Gastroesophageal sphincter (tissue), 4 donors: ENCODE results near the gene CCDC187. TPM values are rescaled to one million over a fixed set of nuclear protein-coding genes. Genes with fewer than 3 reads are reported as not detected.
A peak's percentile ranks its signal among the peaks of the same experiment; 100 is the strongest.

Experiments
- ATAC-seq: fragments of 150-250 bp; one replicate; pipeline ENCODE4 v1.9.1; 2016; ENCODE audit warnings: mild to moderate bottlenecking, moderate library complexity
- H3K27ac ChIP-seq, 4 donors: fragments of 200-600 bp; sonication (generic) in 3 of 4; 1 replicate in 3 of 4; 2 replicates in 1 of 4; pipeline ENCODE4 v1.5.1; 2016 to 2019
- H3K27me3 ChIP-seq: fragments of 200-600 bp; sonication (generic); one replicate; pipeline ENCODE4 v1.5.1; 2019
- H3K36me3 ChIP-seq, 2 donors: fragments of 200-600 bp; sonication (generic); one replicate each; pipeline ENCODE4 v1.5.1; 2019; ENCODE audit warnings: control low read depth in 1 of 2
- H3K4me1 ChIP-seq, 3 donors: fragments of 200-600 bp; sonication (generic); 1 replicate in 2 of 3; 2 replicates in 1 of 3; pipeline ENCODE4 v1.5.1; 2016 to 2019; ENCODE audit warnings: control low read depth in 2 of 3
- H3K4me3 ChIP-seq, 2 donors: fragments of 200-600 bp; sonication (generic); one replicate each; pipeline ENCODE4 v1.5.1; 2019; ENCODE audit warnings: mild to moderate bottlenecking in 1 of 2, moderate library complexity in 1 of 2
- H3K9me3 ChIP-seq, 3 donors: fragments of 200-600 bp; sonication (generic); one replicate each; pipeline ENCODE4 v1.5.1; 2017 to 2019; ENCODE audit warnings: control low read depth in 2 of 3
- EP300 ChIP-seq: sonication (generic); formaldehyde crosslinking; IDR thresholded peaks from one replicate; pipeline ENCODE4 v1.6.1; 2017; ENCODE audit warnings: antibody characterized with exemption, mild to moderate bottlenecking
- POLR2A ChIP-seq, 2 donors: fragments of 450-650 bp; IDR thresholded peaks; one replicate each; pipeline ENCODE4 v1.6.1; 2017; ENCODE audit warnings: antibody characterized with exemption in 2 of 2, mild to moderate bottlenecking in 2 of 2, moderate library complexity in 1 of 2
- POLR2AphosphoS5 ChIP-seq: sonication (generic); formaldehyde crosslinking; IDR thresholded peaks from one replicate; pipeline ENCODE4 v1.6.1; 2017; ENCODE audit warnings: antibody characterized with exemption
- WGBS, 2 donors: methylation state at CpG; one replicate each; pipeline ENCODE4 v1.1.5; 2018; ENCODE audit warnings: low coverage in 1 of 2; 5-methylcytosine and 5-hydroxymethylcytosine counted together
- total RNA-seq, 4 donors: library from RNA; depleted of rRNA; stranded (reverse); fragments of >200 nt; gene quantifications; one replicate each; pipeline ENCODE4 v1.1.0, GENCODE V29; 2016
- TF ChIP-seq, protein P1 (sequence below), 4 experiments: fragments of 200-600 bp in 2 of 4; fragments of 450-650 bp in 2 of 4; sonication (generic) in 1 of 4; IDR thresholded peaks; one replicate each; pipeline ENCODE4 v1.5.1; 2017 to 2019; ENCODE audit warnings: antibody characterized with exemption in 4 of 4, mild to moderate bottlenecking in 2 of 4, moderate library complexity in 2 of 4

Gene CCDC187
- total RNA-seq, 4 donors from 2014 or later = not detected

GRCh38 chr9:136327304-136327974 lies 23.5 kb upstream of the CCDC187 start, which contains the start of gene GPSM1:
TSS of gene GPSM1 (plus strand) at chr9:136327539. CDS start at chr9:136327696, 157 bp downstream.
- Histone ChIP-seq H3K36me3 (no peaks in the 10 kb centered on the region), H3K4me3 (peak within 1 kb of the TSS; percentile 60 to 86), H3K9me3 (no peaks in the 10 kb centered on the region), H3K4me1 (peaks cover 0 to 52% (median 26%) of the 10 kb centered on the region in 3 donors), H3K27me3 (no peaks in the 10 kb centered on the region), H3K27ac (peak within 1 kb of the TSS; percentile 2 to 87 (median 84))
- ATAC-seq = peak; percentile 76
- WGBS, 2 donors = no CpG with 5 or more reads among the region's 88 CpGs
- peak; percentile 71 for TF ChIP-seq POLR2AphosphoS5
- peak in 1 of 2 donors; percentile 66 for TF ChIP-seq POLR2A (IDR thresholded peaks at IDR 0.05)
- TF ChIP-seq, protein P1, sequence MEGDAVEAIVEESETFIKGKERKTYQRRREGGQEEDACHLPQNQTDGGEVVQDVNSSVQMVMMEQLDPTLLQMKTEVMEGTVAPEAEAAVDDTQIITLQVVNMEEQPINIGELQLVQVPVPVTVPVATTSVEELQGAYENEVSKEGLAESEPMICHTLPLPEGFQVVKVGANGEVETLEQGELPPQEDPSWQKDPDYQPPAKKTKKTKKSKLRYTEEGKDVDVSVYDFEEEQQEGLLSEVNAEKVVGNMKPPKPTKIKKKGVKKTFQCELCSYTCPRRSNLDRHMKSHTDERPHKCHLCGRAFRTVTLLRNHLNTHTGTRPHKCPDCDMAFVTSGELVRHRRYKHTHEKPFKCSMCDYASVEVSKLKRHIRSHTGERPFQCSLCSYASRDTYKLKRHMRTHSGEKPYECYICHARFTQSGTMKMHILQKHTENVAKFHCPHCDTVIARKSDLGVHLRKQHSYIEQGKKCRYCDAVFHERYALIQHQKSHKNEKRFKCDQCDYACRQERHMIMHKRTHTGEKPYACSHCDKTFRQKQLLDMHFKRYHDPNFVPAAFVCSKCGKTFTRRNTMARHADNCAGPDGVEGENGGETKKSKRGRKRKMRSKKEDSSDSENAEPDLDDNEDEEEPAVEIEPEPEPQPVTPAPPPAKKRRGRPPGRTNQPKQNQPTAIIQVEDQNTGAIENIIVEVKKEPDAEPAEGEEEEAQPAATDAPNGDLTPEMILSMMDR (IDR thresholded peaks at IDR 0.05) = peak in 1 of 4 experiments; percentile 43
- TF ChIP-seq EP300 = no peak

- H3K36me3 ChIP-seq = no peaks in the 10 kb centered on the region
- WGBS, 2 donors = 0 to 33% methylated on average over 2 to 3 of the region's 17 CpGs
- H3K27ac ChIP-seq = peak overlapping the region; percentile 2 to 87 (median 84)
- peaks cover 0 to 52% (median 26%) of the 10 kb centered on the region in 3 donors for H3K4me1 ChIP-seq
- no peaks in the 10 kb centered on the region for H3K27me3 ChIP-seq
- TF ChIP-seq POLR2A (IDR thresholded peaks at IDR 0.05) (no peak), EP300 (no peak), POLR2AphosphoS5 (no peak)
- TF ChIP-seq, protein P1 (IDR thresholded peaks at IDR 0.05) = no peak
- H3K9me3 ChIP-seq = no peaks in the 10 kb centered on the region
- peak overlapping the region; percentile 60 to 86 for H3K4me3 ChIP-seq
- peak; percentile 7 for ATAC-seq
Observed at GRCh38 chr9:136326761-136327303, 22.9 kb upstream of the CCDC187 start.

DNA sequence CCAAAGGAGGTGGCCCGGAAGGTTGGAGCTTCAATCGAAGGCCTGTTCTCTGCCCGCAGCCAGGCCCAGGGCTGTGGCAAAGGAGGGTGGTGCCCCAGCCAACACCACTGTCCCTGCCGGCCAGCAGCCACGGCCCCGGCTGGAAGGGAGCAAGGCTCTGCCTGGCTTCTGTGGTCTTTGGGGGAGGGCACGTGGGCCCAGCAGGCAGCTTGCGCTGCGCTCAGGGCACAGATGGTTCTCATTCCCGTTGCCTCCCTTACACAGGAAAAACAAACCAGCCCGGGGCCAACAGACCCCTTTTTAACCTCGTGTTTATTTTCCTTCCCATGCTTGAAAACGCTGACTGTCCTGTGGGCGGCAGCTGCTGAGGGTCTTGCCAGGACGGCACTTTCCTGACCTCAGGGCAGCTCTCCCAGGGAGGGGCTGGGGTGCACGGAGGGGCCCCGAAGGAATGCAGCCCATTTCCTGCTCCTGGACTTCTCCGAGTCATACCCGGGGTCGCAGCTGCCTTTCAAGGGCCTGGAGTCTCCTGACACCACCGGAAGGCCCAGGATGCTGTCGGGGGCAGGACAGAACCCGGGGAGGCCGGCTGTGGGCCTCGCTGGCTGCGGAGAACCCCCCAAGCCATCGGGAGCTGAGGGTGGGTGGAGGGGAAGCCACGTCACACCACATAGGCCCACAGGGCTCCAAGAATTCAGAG lies 22.3 kb upstream of the CCDC187 start:
- H3K9me3 ChIP-seq = no peaks in the 10 kb centered on the region
- H3K36me3 ChIP-seq = no peaks in the 10 kb centered on the region
- no peak for ATAC-seq
- no peaks in the 10 kb centered on the region for H3K27me3 ChIP-seq
- peak overlapping the region in 3 of 4 donors; percentile 83 to 87 (median 84) for H3K27ac ChIP-seq
- peak overlapping the region in 1 of 2 donors; percentile 86 for H3K4me3 ChIP-seq
- TF ChIP-seq EP300 = no peak
- TF ChIP-seq POLR2AphosphoS5 = no peak
- no peak for TF ChIP-seq POLR2A (IDR thresholded peaks at IDR 0.05)
- TF ChIP-seq, protein P1 (IDR thresholded peaks at IDR 0.05) = no peak
- H3K4me1 ChIP-seq = peaks cover 0 to 52% (median 26%) of the 10 kb centered on the region in 3 donors
- WGBS, 2 donors = no CpG with 5 or more reads among the region's 28 CpGs

DNA sequence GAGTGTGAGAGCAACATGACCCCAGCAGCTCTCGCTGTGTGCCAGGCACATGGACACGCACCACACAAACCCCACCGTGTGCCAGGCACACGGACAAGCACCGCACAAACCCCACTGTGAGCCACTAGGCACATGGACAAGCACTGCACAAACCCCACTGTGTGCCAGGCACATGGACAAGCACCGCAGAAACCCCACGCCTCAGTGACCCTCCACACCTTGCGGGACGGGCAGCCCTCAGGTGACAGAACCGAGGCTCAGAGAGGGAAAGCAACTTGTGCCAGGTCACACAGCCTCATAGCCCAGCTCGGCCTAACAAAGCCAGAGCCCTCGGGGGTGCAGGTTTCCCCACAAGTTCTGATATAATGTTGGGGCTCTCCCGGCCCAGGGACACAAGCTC lies 21.5 kb upstream of the CCDC187 start:
- TF ChIP-seq POLR2AphosphoS5 (no peak), POLR2A (IDR thresholded peaks at IDR 0.05) (no peak), EP300 (no peak)
- TF ChIP-seq, protein P1 (IDR thresholded peaks at IDR 0.05) = no peak
- peak overlapping the region in 3 of 4 donors; percentile 83 to 87 (median 84) for H3K27ac ChIP-seq
- 89 to 93% methylated on average over 3 of the region's 13 CpGs for WGBS, 2 donors

More for the DNA sequence above, 21.5 kb upstream of the CCDC187 start:
- no peaks in the 10 kb centered on the region for H3K36me3 ChIP-seq
- H3K27me3 ChIP-seq = no peaks in the 10 kb centered on the region
- no peaks in the 10 kb centered on the region for H3K9me3 ChIP-seq
- no peak for ATAC-seq
- no peak overlapping the region for H3K4me3 ChIP-seq
- H3K4me1 ChIP-seq = peaks cover 0 to 45% (median 26%) of the 10 kb centered on the region in 3 donors
